Keratinocyte (primary cell): ENCODE measurements around the gene TMEM40.

ENCODE experiments used
- EZH2 ChIP-seq: IDR thresholded peaks from one replicate; pipeline ENCODE4 v1.6.1; 2012; ENCODE audit warnings: inconsistent platforms, mild to moderate bottlenecking, low read length, moderate library complexity
- TF ChIP-seq, protein P1 (sequence below), 3 experiments: IDR thresholded peaks in 1 of 3; conservative IDR thresholded peaks in 1 of 3; optimal IDR thresholded peaks in 1 of 3; 2 replicates in 2 of 3; 3 replicates in 1 of 3; pipeline versions ENCODE3 to v1.5.1; 2011; ENCODE audit warnings: low read length in 3 of 3, mild to moderate bottlenecking in 3 of 3, moderate library complexity in 2 of 3, control low read depth in 1 of 3, inconsistent platforms in 1 of 3; ENCODE audit not compliant: insufficient read depth in 2 of 3; ENCODE audit errors: extremely low read depth in 1 of 3

DNA sequence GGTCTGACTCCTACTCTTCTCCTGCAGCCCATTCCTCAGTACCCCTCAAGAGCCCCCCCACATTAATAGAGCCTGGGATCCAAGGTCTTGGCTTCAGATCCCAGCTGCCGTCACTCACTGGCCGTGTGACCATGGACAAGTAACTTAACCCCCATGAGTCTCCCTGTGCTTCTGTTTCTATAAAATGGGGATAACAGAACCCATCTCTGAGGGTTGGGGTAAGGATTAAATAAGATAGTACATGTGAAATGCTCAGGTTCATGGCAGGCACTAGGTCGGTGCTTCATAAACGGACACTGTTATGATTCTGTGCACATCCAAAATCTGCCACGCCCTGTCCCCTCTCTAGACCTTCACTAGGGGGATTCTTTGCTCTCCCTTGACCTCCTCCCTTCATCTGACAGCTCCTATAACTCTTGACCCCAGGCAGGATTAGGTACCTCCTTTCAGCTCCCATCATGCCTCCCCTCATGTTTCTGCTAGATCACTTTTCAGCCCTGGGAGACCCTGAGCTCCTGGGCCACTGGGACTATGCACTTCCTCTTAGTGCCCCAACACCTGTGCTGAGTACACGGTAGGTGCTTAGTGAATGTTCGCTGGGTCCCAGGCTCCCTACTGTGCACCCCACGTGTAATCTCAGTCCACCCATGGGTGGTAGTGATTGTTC, 39.0 kb upstream of the TMEM40 start:
- TF ChIP-seq, protein P1, sequence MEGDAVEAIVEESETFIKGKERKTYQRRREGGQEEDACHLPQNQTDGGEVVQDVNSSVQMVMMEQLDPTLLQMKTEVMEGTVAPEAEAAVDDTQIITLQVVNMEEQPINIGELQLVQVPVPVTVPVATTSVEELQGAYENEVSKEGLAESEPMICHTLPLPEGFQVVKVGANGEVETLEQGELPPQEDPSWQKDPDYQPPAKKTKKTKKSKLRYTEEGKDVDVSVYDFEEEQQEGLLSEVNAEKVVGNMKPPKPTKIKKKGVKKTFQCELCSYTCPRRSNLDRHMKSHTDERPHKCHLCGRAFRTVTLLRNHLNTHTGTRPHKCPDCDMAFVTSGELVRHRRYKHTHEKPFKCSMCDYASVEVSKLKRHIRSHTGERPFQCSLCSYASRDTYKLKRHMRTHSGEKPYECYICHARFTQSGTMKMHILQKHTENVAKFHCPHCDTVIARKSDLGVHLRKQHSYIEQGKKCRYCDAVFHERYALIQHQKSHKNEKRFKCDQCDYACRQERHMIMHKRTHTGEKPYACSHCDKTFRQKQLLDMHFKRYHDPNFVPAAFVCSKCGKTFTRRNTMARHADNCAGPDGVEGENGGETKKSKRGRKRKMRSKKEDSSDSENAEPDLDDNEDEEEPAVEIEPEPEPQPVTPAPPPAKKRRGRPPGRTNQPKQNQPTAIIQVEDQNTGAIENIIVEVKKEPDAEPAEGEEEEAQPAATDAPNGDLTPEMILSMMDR (optimal IDR thresholded peaks at IDR 0.05 in 1 of 3, IDR thresholded peaks at IDR 0.05 in 1 of 3, conservative IDR thresholded peaks at IDR 0.05 in 1 of 3; ENCODE audit: extremely low read depth in 1 of 3, insufficient read depth in 2 of 3, low read length in 3 of 3), result no peak
- TF ChIP-seq EZH2, result no peak
